SK-N-SH treated with all-trans-retinoic acid at 6 μM for 48 hours (cell line): ENCODE results near the gene HM13.

Experiments used
- ATAC-seq: fragments of 200-7000 bp; cut with Tn5 transposase; 3 replicates; pipeline ENCODE4 v1.9.1; 2020; ENCODE audit warnings: mild to moderate bottlenecking, moderate library complexity
- ARNTL ChIP-seq: fragments of 450-650 bp; formaldehyde crosslinking; IDR thresholded peaks from 2 replicates; pipeline ENCODE4 v1.5.0; 2020; ENCODE audit warnings: low read depth, mild to moderate bottlenecking, moderate library complexity, borderline replicate concordance
- BACH2 ChIP-seq: fragments of 250-450 bp; sonication (Bioruptor Pico); IDR thresholded peaks from 2 replicates; pipeline ENCODE4 v1.9.0; 2021; ENCODE audit warnings: mild to moderate bottlenecking, borderline replicate concordance
- CSDC2 ChIP-seq: fragments of 250-450 bp; sonication (Bioruptor Pico); IDR thresholded peaks from 2 replicates; pipeline ENCODE4 v1.5.0; 2020; ENCODE audit warnings: mild to moderate bottlenecking, moderate library complexity
- ESRRG ChIP-seq: fragments of 250-450 bp; sonication (Bioruptor Pico); IDR thresholded peaks from 2 replicates; pipeline ENCODE4 v1.6.1; 2021; ENCODE audit warnings: mild to moderate bottlenecking
- GLIS3 ChIP-seq: fragments of 250-450 bp; sonication (Bioruptor Pico); IDR thresholded peaks from 2 replicates; pipeline ENCODE4 v1.5.0; 2020; ENCODE audit warnings: mild to moderate bottlenecking, moderate library complexity
- ISL1 ChIP-seq: fragments of 250-450 bp; sonication (Bioruptor Pico); IDR thresholded peaks from 2 replicates; pipeline ENCODE4 v2.1.2; 2022; ENCODE audit warnings: mild to moderate bottlenecking, moderate library complexity
- OSR1 ChIP-seq: fragments of 250-450 bp; sonication (Bioruptor Pico); IDR thresholded peaks from 2 replicates; pipeline ENCODE4 v1.8.0; 2022; ENCODE audit warnings: moderate library complexity, mild to moderate bottlenecking, inconsistent platforms
- PPARA ChIP-seq: fragments of 250-450 bp; sonication (Bioruptor Pico); IDR thresholded peaks from 2 replicates; pipeline ENCODE4 v1.5.0; 2020; ENCODE audit warnings: mild to moderate bottlenecking, borderline replicate concordance
- RARB ChIP-seq: fragments of 250-450 bp; sonication (Bioruptor Pico); IDR thresholded peaks from 2 replicates; pipeline ENCODE4 v1.8.0; 2021; ENCODE audit warnings: mild to moderate bottlenecking, moderate library complexity
- SNAI2 ChIP-seq: fragments of 250-450 bp; sonication (Bioruptor Pico); IDR thresholded peaks from 2 replicates; pipeline ENCODE4 v1.5.0; 2020; ENCODE audit warnings: mild to moderate bottlenecking, moderate library complexity
- TCF4 ChIP-seq: fragments of 250-450 bp; sonication (Bioruptor Pico); IDR thresholded peaks from 2 replicates; pipeline ENCODE4 v1.8.0; 2021; ENCODE audit warnings: mild to moderate bottlenecking, moderate library complexity, borderline replicate concordance
- TOX ChIP-seq: fragments of 250-450 bp; sonication (Bioruptor Pico); IDR thresholded peaks from 2 replicates; pipeline ENCODE4 v1.8.0; 2021; ENCODE audit warnings: mild to moderate bottlenecking, moderate library complexity, borderline replicate concordance
- ZC3H10 ChIP-seq: fragments of 250-450 bp; sonication (Bioruptor Pico); IDR thresholded peaks from 2 replicates; pipeline ENCODE4 v1.5.1; 2021; ENCODE audit warnings: mild to moderate bottlenecking, moderate library complexity
- ZFP3 ChIP-seq: fragments of 250-450 bp; sonication (Bioruptor Pico); IDR thresholded peaks from 2 replicates; pipeline ENCODE4 v1.5.0; 2020; ENCODE audit warnings: mild to moderate bottlenecking, moderate library complexity
- ZNF565 ChIP-seq: fragments of 450-650 bp; formaldehyde crosslinking; conservative IDR thresholded peaks from 2 replicates; pipeline ENCODE4 v1.5.0; 2020; ENCODE audit warnings: low read depth, mild to moderate bottlenecking, moderate library complexity
- ZNF8 ChIP-seq: fragments of 450-650 bp; formaldehyde crosslinking; IDR thresholded peaks from 2 replicates; pipeline ENCODE4 v1.5.0; 2020; ENCODE audit warnings: mild to moderate bottlenecking, moderate library complexity
- TF ChIP-seq, protein P1 (sequence below): fragments of 250-450 bp; sonication (Bioruptor Pico); IDR thresholded peaks from 2 replicates; pipeline ENCODE4 v1.5.0; 2020; ENCODE audit warnings: mild to moderate bottlenecking, moderate library complexity
- TF ChIP-seq, protein P2 (sequence below): fragments of 250-450 bp; sonication (Bioruptor Pico); IDR thresholded peaks from 2 replicates; pipeline ENCODE4 v1.5.1; 2020; ENCODE audit warnings: low read depth, mild to moderate bottlenecking, moderate library complexity
- TF ChIP-seq, protein P3 (sequence below): fragments of 250-450 bp; sonication (Bioruptor Pico); IDR thresholded peaks from 2 replicates; pipeline ENCODE4 v1.8.0; 2020; ENCODE audit warnings: mild to moderate bottlenecking, moderate library complexity, borderline replicate concordance
- TF ChIP-seq, protein P4 (sequence below): fragments of 250-450 bp; sonication (Bioruptor Pico); IDR thresholded peaks from 2 replicates; pipeline ENCODE4 v1.5.1; 2021; ENCODE audit warnings: mild to moderate bottlenecking, moderate library complexity
- TF ChIP-seq, protein P5 (sequence below): fragments of 250-450 bp; sonication (Bioruptor Pico); IDR thresholded peaks from 2 replicates; pipeline ENCODE4 v1.8.0; 2021; ENCODE audit warnings: low read depth, mild to moderate bottlenecking, moderate library complexity, borderline replicate concordance

The HM13 gene

DNA sequence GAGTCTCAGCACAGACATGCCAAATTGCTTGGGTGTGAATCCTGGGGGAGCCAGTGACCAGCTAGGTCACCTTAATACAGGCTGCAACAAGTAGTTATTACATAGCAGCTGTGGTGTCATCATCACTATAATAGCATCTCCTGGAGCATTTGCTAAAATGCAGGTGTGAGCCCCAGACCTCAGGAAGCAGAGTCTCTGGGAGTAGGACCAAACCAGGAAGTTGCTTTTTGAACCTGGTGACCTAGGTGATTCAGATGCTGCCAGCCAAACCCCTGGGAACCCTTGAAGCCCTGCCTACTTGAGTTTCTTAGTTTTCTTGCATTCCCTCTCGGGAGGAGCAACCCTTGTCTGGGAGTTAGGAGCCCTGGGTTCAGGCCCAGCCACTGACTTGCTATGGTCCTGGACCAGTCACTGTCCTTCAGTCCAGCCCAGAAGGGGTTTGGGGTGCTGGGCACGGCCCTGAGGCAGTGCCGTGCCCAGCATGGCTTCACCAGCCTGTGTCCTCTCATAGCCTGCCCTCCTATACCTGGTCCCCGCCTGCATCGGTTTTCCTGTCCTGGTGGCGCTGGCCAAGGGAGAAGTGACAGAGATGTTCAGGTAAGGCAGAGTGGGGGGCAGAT, 51.6 kb downstream of the HM13 start:
- TF ChIP-seq, protein P1, sequence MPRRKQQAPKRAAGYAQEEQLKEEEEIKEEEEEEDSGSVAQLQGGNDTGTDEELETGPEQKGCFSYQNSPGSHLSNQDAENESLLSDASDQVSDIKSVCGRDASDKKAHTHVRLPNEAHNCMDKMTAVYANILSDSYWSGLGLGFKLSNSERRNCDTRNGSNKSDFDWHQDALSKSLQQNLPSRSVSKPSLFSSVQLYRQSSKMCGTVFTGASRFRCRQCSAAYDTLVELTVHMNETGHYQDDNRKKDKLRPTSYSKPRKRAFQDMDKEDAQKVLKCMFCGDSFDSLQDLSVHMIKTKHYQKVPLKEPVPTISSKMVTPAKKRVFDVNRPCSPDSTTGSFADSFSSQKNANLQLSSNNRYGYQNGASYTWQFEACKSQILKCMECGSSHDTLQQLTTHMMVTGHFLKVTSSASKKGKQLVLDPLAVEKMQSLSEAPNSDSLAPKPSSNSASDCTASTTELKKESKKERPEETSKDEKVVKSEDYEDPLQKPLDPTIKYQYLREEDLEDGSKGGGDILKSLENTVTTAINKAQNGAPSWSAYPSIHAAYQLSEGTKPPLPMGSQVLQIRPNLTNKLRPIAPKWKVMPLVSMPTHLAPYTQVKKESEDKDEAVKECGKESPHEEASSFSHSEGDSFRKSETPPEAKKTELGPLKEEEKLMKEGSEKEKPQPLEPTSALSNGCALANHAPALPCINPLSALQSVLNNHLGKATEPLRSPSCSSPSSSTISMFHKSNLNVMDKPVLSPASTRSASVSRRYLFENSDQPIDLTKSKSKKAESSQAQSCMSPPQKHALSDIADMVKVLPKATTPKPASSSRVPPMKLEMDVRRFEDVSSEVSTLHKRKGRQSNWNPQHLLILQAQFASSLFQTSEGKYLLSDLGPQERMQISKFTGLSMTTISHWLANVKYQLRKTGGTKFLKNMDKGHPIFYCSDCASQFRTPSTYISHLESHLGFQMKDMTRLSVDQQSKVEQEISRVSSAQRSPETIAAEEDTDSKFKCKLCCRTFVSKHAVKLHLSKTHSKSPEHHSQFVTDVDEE (CRISPR knock-in tag), result no peak
- TF ChIP-seq TCF4 (no peak), ISL1 (CRISPR knock-in tag) (no peak), ARNTL (CRISPR knock-in tag) (no peak), BACH2 (no peak), ZNF8 (CRISPR knock-in tag) (no peak), OSR1 (no peak), RARB (CRISPR knock-in tag) (no peak), GLIS3 (CRISPR knock-in tag) (no peak), ZFP3 (CRISPR knock-in tag) (no peak), CSDC2 (CRISPR knock-in tag) (no peak), SNAI2 (CRISPR knock-in tag) (no peak)
- TF ChIP-seq, protein P2, sequence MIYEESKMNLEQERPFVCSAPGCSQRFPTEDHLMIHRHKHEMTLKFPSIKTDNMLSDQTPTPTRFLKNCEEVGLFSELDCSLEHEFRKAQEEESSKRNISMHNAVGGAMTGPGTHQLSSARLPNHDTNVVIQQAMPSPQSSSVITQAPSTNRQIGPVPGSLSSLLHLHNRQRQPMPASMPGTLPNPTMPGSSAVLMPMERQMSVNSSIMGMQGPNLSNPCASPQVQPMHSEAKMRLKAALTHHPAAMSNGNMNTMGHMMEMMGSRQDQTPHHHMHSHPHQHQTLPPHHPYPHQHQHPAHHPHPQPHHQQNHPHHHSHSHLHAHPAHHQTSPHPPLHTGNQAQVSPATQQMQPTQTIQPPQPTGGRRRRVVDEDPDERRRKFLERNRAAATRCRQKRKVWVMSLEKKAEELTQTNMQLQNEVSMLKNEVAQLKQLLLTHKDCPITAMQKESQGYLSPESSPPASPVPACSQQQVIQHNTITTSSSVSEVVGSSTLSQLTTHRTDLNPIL (CRISPR knock-in tag), result no peak
- TF ChIP-seq, protein P3, sequence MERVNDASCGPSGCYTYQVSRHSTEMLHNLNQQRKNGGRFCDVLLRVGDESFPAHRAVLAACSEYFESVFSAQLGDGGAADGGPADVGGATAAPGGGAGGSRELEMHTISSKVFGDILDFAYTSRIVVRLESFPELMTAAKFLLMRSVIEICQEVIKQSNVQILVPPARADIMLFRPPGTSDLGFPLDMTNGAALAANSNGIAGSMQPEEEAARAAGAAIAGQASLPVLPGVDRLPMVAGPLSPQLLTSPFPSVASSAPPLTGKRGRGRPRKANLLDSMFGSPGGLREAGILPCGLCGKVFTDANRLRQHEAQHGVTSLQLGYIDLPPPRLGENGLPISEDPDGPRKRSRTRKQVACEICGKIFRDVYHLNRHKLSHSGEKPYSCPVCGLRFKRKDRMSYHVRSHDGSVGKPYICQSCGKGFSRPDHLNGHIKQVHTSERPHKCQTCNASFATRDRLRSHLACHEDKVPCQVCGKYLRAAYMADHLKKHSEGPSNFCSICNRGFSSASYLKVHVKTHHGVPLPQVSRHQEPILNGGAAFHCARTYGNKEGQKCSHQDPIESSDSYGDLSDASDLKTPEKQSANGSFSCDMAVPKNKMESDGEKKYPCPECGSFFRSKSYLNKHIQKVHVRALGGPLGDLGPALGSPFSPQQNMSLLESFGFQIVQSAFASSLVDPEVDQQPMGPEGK (CRISPR knock-in tag), result no peak
- TF ChIP-seq, protein P4, sequence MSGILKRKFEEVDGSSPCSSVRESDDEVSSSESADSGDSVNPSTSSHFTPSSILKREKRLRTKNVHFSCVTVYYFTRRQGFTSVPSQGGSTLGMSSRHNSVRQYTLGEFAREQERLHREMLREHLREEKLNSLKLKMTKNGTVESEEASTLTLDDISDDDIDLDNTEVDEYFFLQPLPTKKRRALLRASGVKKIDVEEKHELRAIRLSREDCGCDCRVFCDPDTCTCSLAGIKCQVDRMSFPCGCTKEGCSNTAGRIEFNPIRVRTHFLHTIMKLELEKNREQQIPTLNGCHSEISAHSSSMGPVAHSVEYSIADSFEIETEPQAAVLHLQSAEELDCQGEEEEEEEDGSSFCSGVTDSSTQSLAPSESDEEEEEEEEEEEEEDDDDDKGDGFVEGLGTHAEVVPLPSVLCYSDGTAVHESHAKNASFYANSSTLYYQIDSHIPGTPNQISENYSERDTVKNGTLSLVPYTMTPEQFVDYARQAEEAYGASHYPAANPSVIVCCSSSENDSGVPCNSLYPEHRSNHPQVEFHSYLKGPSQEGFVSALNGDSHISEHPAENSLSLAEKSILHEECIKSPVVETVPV (CRISPR knock-in tag), result no peak
- no peak for ATAC-seq

DNA sequence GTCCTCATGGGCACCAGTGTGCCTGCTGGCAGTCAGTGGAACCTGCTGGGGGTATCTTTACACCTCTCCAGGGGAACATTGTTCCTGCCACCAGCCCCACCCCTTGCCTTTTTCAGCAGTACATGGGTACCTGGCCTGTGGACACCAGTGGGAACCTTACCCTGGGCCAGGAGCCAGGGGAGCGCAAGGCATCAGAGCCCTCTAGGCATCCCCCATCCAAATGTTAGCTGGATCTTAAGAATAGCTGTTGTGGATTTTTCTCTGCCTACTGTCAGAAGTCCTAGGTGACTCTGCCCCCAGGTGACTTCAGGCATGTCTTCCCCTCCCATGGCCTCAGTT, 52.0 kb downstream of the HM13 start:
- no peak for TF ChIP-seq PPARA (CRISPR knock-in tag)
- no peak for TF ChIP-seq RARB (CRISPR knock-in tag)
- TF ChIP-seq ZC3H10 (CRISPR knock-in tag), result no peak
- no peak for TF ChIP-seq TOX
- TF ChIP-seq ISL1 (CRISPR knock-in tag), result no peak
- TF ChIP-seq, protein P5, sequence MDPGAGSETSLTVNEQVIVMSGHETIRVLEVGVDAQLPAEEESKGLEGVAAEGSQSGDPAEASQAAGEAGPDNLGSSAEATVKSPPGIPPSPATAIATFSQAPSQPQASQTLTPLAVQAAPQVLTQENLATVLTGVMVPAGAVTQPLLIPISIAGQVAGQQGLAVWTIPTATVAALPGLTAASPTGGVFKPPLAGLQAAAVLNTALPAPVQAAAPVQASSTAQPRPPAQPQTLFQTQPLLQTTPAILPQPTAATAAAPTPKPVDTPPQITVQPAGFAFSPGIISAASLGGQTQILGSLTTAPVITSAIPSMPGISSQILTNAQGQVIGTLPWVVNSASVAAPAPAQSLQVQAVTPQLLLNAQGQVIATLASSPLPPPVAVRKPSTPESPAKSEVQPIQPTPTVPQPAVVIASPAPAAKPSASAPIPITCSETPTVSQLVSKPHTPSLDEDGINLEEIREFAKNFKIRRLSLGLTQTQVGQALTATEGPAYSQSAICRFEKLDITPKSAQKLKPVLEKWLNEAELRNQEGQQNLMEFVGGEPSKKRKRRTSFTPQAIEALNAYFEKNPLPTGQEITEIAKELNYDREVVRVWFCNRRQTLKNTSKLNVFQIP, result no peak
- no peak for TF ChIP-seq ESRRG (CRISPR knock-in tag)
- no peak for TF ChIP-seq BACH2
- TF ChIP-seq, protein P1 (CRISPR knock-in tag), result no peak
- TF ChIP-seq, protein P2 (CRISPR knock-in tag), result no peak
- TF ChIP-seq ZFP3 (CRISPR knock-in tag), result no peak
- TF ChIP-seq OSR1, result no peak
- no peak for TF ChIP-seq ARNTL (CRISPR knock-in tag)
- no peak for TF ChIP-seq SNAI2 (CRISPR knock-in tag)
- no peak for TF ChIP-seq CSDC2 (CRISPR knock-in tag)
- no peak for TF ChIP-seq ZNF565 (CRISPR knock-in tag)
- TF ChIP-seq GLIS3 (CRISPR knock-in tag), result no peak
- TF ChIP-seq, all 23 proteins: peak for 0
- ATAC-seq, result no peak
